HG03432 (cell line): Measurements from ENCODE around the gene DNAH8.
"Not testable (repeated sequence)": the region's sequence is repeated elsewhere in the genome, so short reads cannot be mapped to it uniquely, and the experiment has no call there.

ENCODE experiments used
- ATAC-seq: cut with Tn5 transposase; IDR thresholded peaks from one replicate; pipeline ENCODE4 v1.9.1; 2021; ENCODE audit warnings: mild to moderate bottlenecking, moderate library complexity; ENCODE audit not compliant: unreplicated experiment

The DNAH8 gene

DNA sequence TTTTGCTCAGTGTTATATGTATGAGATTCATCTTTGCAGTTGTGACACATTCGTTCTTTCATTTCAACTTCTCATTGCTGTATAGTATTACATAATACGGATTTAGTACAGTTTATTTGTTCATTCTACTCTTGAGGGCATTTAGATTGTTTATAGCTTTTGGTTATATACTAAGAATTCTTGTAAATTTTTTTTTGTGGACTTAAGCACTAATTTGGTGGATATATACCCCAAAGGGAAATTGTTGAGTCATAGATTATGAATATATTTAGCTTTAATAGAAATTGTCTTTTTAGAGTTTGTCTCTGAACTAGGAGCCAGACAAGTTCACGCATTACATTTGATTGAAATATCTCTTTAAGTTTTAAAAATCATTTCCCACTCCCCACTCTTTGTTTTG, 79.6 kb downstream of the DNAH8 start:
- no peak for ATAC-seq

DNA sequence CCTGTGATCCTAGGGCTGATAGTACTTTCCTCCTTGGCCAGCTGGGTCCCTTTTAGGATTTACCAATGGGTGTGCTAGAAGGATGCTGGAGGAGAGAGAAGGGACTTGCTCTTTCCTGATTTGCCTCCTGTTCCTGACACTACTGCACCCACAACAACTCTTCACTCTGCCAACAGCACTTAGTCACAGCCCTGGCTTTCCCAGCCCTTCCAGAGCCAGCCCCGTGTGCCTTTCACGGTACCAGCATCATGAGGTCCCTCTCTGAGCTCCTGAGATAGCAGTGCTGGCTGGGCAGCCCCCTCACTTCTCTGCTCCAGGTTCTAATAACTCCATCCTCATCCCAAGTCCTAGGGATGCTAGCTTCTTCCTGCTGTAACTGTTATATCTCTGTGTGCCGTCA, 80.9 kb downstream of the DNAH8 start:
- no peak for ATAC-seq

DNA sequence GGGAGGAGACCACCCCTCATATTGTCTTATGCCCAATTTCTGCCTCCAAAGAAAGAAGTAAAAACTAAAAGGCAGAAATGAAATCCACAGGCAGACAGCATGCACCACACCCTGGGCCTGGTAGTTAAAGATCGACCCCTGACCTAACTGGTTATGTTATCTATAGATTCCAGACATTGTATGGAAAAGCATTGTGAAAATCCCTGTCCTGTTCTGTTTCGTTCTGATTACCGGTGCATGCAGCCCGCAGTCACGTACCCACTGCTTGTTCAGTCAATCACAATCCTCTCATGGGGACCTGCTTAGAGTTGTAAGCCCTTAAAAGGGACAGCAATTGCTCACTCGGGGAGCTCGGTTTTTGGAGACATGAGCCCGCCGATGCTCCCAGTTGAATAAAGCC, 81.3 kb downstream of the DNAH8 start:
- ATAC-seq: not testable (repeated sequence)

DNA sequence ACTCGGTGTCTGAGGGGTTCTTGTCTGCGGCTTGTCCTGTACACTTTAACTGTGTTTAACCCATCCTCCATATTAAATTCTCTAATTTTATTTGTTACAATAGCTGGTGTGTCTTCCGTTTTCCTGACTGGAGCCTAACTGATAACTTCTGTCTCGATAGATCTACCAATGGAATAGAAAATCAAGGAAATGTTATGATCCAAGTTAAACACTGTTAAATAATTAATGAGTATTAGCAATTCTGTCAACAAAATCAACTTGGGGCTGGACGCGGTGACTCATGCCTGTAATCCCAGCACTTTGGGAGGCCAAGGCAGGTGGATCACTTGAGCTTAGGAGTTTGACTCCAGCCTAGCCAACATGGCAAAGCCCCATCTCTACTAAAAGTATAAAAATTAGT, 81.7 kb downstream of the DNAH8 start:
- ATAC-seq: no peak

DNA sequence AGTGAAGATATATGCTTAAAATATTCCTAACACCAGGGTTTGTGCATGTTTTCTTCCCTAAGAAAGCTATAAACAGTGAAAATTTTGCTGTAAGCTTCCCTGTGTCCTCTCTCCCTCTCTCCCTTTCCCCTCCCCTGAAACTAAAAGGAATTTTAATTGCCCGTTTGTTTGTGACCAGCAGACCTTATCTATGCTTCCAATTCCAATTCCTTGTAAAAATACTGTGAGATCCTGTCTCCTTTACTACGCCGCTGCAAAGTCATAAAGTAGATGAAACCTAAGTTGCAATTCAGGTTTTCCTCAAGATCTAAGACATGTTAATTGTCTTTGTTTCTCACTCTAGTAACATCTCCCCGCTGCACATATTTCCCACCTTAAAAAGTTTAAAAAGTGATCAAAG, 82.3 kb downstream of the DNAH8 start:
- ATAC-seq: no peak

DNA sequence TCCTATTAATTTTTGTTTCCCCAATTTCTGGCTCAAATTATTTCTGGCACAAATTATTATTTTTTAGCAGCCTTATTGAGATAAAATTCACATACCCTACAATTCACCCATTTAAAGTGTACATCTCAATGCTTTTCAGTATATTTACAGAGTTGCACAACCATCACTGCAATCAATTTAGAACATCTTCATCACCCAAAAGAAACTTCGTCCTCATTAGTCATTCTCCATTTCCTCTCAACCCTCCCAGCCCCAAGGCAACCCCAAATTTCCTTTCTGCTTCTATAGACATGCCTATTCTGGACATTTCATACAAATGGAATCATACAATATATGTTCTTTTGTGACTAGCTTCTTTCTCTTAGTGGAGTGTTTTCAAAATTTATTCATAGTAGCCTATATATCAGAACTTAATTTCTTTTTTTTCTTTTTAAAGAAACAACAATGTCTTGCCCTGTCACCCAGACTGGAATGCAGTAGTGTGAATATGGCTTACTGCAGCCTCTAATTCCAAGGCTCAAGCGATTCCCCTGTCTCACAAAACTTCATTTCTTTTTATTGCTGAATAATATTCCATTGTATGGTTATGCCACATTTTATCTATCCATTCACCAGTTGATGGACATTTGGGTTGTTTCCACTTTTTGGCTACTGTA, 84.5 kb downstream of the DNAH8 start:
- ATAC-seq: no peak

DNA sequence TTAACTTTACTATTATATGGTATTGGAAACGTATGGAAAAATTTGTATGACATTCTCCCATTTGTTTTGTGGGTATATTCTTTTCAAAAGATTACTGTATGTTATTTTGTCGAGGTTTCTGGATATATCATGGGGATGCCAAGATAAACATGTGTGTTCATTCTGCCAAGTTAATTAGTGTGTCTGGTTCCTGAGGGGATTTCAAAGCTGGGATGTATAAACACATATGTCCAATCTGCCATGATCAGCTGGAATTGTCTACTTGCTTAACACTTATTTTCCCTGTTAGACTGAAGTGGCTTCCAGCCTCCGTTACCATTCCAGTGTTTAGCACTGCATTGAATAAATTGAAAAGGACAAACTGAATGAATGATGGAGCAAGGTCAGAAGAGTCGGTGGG, 86.2 kb downstream of the DNAH8 start:
- ATAC-seq: no peak

DNA sequence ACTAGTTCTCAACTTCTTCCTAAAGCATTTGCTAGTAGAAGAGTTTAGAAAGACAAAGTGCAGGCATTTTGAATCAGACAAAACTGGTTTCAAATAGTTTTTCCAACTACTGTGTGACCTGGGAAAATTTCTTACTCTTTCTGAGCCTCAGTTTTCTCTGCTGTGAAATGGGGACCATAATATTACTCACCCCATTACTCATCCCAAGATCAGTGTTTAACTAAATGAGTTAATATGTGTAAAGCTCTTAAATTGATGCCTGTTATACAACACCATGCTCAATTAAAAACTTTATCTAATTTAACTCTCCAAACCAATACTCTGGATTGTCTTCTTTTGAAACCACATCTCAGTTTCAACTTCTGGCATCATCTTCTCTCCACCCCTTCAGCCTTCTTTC, 87.4 kb downstream of the DNAH8 start:
- ATAC-seq: no peak

DNA sequence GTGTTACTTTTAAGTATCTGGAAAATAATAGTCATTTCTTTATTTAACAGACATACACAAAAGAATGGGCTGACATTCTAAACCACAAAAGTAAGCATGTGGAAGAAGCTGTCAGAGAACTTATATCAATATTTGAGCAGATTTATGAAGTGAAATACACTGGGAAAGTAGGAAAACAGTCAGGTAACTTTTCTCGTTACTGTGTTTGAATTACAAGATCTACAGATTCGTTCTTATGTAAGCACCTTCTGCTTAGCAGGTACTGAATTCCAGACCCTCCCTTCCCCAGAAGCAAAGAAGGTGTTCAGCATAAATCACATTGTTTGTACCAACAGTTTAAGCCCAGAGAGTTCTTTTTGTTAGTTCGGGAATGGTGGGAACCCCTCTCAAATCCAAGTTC, 88.0 kb downstream of the DNAH8 start:
- no peak for ATAC-seq

DNA sequence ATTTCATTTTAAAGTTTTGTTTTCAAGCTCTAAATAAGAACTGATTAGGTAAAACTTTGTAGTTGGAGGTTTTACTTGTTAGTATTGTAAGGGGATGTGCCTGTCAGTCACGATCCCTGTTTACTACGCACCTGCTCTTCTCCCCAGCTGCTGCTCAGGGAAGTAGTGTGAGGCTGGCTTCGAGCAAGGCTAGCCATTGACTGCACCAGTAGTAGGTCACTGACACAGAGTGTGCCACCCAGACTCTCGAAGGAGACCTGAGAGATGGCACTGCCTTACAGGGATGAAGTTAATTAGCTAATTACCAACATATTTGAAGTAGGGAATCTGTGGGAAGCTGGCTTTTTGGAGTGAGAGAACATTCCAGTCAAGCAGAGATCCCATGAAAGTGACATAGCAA, 89.2 kb downstream of the DNAH8 start:
- ATAC-seq: no peak

DNA sequence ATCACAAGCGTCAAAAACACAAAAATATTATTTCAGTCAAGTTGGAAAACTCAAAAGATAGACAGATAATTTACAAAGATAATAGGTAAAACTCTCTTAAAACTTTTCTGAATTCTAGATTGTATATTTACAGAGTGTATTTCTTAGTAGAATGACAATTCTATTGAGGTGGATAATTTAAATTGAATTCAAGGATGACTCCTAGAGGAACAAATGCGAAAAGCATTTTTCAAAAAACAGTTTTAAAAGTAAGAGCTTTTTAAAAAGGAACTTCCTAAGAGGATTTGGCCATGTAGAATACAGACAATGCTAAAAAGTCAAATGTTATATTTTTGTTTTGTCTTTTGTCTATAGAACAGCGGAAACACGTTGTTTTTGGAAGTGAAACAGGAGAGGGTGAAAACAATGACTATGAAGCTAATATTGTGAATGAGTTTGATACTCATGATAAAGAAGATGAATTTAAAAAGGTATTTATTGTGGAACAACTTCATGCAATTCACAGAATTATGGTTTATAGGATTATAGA, 90.1 kb downstream of the DNAH8 start:
- no peak for ATAC-seq

DNA sequence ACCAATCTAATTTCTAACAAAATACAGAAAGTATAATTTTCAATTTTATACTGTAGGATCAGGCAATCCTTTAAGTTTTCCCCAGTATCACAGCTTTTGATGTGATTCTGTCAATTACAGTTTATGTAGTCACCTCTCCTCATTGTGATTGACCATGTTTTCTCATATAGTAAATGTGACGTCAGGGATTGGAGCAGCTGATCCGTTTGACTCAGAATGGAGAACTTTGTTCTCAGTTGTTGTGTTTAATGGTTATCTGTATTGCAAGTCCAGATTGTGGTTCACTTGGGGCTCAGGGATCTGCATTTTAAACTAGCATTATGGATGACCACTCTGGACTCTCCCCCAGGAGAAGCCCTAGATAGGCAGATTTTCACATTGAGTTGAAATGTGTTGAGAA, 90.6 kb downstream of the DNAH8 start:
- ATAC-seq: no peak

DNA sequence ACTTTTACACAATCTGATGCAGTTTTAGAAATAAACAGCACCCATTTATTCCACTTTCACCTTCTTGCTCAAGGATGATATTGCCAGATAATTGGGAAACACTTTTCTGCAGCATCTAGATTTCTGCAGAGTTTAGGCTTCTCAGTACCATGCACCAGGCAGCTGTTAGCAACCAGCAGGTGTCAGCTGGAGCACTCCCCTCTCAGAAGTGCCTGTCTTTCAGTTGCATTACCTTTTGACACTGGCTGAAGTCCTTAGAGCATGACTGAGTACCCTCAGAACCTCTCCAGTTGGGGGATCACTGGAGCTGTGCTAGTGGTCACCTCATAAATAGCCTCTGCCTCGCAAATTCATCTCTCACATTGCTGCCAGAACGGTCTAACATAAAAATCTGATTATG, 91.2 kb downstream of the DNAH8 start:
- ATAC-seq: no peak

DNA sequence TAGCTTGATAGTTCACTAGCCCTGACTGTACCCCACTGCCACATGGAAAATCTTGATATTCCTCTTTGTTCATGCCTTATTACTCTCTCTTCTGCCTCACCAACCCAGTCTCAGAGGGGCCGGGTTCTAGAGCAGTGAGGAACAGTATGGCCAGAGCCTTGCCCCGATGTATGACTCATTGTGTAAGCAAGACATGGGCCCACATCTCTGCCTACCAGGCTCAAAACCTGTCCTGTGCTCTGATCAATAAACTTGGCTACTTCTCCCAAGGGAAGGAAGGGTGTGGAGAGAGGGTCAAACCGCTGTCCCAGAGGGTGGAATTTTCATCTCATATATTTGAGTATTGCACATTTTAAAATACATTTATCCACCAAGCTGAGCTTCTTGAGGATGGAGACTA, 91.7 kb downstream of the DNAH8 start:
- ATAC-seq: no peak

DNA sequence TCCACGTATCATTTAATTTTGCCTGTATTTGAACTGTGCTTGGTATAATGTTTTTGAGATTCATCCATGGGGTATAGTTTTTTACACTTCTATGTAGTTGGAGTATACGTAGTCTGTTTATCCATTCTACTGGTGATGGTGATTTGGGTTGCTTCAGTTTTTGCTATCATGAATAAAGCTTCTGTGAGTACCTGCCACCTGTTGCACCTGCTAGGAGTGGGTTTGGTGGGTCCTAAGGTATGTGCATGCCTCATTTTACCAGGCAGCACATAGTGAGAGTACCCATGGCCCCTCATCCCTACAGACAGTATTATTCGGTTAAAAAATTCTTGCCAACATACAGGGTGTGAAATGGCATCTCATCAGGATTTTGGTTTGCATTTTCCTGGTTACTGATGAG, 92.9 kb downstream of the DNAH8 start:
- ATAC-seq: no peak

DNA sequence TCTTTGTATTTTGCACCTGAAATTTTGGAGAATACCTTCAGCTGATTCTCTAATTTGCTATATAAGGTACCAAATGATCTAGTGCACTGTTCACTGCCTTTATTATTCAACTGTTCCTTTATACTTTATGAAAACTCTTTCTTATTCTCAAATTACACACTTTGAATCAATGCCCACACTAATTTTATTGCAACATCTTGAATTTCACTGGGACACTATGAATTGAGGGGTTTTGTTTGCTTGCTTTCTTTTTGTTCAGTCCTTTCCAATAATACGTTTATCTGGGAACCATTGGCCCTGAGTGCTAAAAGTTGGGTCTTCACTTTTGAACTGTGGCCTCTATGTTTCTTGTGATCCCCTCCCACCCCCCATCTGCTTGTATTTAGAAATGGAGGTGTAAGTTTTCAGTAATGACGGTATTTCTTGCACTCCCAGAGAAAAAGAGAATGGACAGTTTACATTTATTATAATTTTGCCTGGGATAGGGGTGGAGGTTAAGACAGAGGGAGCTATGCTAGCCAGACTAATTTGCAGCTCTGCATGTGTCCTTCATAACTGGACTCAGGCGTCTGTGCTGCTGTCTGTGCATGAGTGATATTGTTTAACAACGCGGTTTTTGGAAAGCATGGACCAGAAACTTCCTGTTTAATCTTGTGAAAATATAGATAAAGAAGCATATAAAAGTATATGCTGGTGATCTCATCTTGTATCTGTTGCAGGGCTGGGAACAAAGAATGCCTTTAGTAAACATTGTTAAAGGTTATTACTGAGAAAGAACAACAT, 98.1 kb downstream of the DNAH8 start:
- no peak for ATAC-seq

DNA sequence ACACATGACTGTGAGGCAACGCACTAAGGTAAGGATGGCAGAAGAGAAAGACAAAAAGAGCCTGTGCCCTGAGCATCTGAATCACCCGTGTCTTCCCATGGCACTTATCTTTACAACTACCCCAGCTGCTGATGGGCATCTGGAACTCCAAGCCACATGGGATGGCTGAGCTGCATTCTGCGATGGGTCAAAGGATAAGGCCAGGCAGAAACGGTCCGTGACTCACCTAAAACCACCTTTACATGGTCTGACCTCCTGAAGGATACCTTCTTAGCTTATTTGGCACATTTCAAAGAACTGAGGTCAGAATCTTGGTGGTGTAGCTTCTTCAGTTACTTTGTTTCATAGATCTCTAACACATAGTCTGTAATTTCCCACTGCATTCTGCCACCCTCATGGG, 99.7 kb downstream of the DNAH8 start:
- no peak for ATAC-seq

DNA sequence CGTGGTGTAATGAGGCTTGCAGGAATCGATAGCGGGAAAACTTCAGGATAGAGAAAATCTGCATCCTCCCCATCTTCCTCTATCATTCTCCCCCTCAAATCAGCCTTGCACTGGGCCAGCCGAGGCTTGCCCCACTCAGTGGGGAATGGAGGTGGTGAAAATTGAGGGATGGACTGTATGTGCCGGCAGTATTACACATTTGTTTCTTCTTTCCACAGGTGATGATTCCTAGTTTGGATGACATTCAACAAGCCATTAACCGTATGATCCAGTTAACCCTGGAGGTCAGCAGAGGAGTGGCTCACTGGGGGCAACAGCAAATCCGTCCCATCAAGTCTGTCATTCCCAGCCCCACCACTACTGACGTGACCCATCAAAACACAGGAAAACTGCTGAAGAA, 100.1 kb downstream of the DNAH8 start:
- ATAC-seq: no peak

DNA sequence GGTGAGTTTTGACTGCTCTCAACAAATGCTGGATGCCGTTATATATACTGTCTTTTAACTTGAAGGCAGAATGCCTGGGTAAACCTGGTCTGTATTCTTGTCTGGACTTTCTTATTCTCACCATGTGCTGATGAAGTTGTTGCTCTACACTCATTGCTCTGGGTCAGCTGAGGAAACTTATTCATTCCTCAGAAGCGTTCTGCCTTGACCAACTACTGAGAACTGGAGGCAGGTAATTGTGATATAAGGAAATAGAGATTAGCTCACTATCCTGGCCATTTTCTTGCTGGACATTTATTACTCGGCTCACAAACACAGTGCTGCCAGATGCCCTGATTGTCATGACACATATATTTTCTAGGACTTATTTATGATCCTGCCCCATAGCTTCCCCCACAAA, 103.6 kb downstream of the DNAH8 start:
- no peak for ATAC-seq

DNA sequence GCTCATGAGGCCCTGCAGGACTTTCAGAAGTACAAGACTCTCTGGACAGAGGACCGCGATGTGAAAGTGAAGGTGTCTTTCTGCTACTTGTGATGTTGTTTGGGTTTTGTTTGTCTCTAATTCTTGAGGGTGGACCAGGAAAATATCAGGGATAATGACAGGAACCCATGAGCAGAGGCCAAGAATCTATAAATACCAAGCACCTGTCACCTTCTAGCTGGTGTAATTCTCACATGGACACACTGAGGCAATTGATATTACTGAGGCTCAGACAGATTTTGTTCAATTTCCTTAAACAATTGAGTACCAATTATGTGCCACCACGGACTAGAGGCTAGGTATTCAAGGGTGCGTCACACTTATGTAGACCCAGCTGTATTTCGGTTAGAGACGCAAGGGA, 107.9 kb downstream of the DNAH8 start:
- ATAC-seq: no peak

DNA sequence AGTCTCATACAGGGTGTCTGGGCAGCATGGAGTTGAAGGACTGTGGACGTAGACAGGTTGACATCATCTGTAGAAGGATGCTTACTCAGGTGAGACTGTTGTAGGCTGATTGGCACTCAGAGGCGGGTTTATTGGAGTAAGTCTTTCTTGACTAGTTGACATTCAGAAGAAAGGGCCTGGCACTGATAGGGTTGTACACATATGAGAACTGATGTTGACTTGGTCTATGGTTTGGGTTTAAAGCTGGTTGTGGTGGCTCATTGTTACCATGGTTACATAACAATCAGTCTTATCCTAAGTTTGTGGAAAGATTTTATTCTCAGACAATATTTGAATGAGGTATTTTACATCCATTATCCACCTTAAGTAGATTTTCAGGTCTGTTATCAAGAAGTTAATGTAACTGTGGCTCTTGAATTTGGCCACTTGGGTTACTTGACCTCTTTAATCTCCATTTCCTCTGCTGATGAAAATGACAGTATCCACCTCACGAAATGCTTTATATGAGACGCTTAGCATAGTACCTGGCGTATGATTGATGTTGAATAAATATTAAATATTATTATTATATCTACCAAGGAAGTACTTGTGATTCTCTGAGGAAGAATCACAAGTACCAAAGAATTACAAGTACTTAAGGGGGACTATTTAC, 109.3 kb downstream of the DNAH8 start:
- ATAC-seq: no peak

DNA sequence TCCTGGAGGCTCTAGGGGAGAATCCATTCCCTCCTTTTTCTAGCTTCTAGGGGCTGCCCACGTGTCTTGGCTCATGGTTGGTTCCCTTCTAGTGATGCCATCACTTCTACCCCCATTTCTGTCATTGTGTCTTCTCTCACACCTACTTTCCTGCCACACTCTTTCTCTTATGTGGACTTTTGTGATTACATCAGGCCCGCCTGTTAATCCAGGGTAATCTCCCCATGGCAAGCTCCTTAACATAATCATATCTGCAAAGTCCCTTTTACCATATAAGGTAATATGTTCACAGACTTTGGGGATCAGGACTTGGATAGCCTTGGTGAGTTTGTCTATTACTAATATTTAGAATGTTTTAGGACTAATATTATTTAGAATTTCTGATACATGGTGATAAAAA, 111.9 kb downstream of the DNAH8 start:
- ATAC-seq: no peak
